Motor neuron (in vitro differentiated cells): Measurements from ENCODE around the gene AGPAT3. TPM values are rescaled to one million over a fixed set of nuclear protein-coding genes. Genes with fewer than 3 reads are reported as not detected.

Experiments used
- ATAC-seq, 8 experiments: fragments of 200-7000 bp; cut with Tn5 transposase; replicated peaks in 6 of 8; 2 replicates each; pipeline ENCODE4 v1.8.0; 2021; ENCODE audit warnings: mild to moderate bottlenecking in 8 of 8, moderate library complexity in 8 of 8
- H3K27ac ChIP-seq, 2 donors: fragments of 250-450 bp; sonication (Bioruptor Pico); 2 replicates each; pipeline ENCODE4 v1.9.0; 2021; ENCODE audit warnings: antibody characterized with exemption in 2 of 2, mild to moderate bottlenecking in 2 of 2, moderate library complexity in 1 of 2
- H3K4me1 ChIP-seq, 2 donors: fragments of 250-450 bp; sonication (Bioruptor Pico); replicated peaks in 1 of 2; 2 replicates each; pipeline ENCODE4 v1.6.1; 2021; ENCODE audit warnings: antibody characterized with exemption in 2 of 2, mild to moderate bottlenecking in 2 of 2, moderate library complexity in 1 of 2
- H3K4me3 ChIP-seq, 5 donors: fragments of 250-450 bp; sonication (Bioruptor Pico); 2 replicates each; pipeline ENCODE4 v1.9.0; 2021; ENCODE audit warnings: antibody characterized with exemption in 5 of 5, mild to moderate bottlenecking in 5 of 5, moderate library complexity in 4 of 5
- WGBS, 10 experiments: fragments of 450-650 bp; shearing (Covaris generic); methylation state at CpG; one replicate each; pipeline ENCODE4 v1.0.0; 2022; 5-methylcytosine and 5-hydroxymethylcytosine counted together
- in situ Hi-C, 9 experiments: fragments of 400-800 bp; cut with MboI; loops; one replicate each; pipeline ENCODE4 v1.15.0; 2021; ENCODE audit warnings: low sequenced_read_pairs in 9 of 9, low pct_unique_long_range_greater_than_20kb in 2 of 9; ENCODE audit not compliant: unreplicated experiment in 9 of 9
- total RNA-seq, 8 experiments: library from RNA; unstranded; fragments of 300-600 nt; gene quantifications; 2 replicates each; pipeline versions ENCODE4 v1.2.3 to v1.2.4, GENCODE V29; 2022

The AGPAT3 gene
- total RNA-seq, 8 experiments from 2014 or later, result 13.0 to 44.5 (median 16.7) TPM

- peaks cover 0 to 4% of the 10 kb centered on the region in 2 donors for H3K4me1 ChIP-seq
- H3K4me3 ChIP-seq, result no peak overlapping the region
- in situ Hi-C loops, result no loop called here
- H3K27ac ChIP-seq, result no peak overlapping the region
- ATAC-seq, result peak in 6 of 8 experiments; percentile 33 to 90 (median 80)
- WGBS, 10 experiments, result 0 to 100% (median 68%) methylated on average over 2 to 7 of the region's 8 CpGs; no CpG with 5 or more reads in 1 of the 10 experiments
These were observed 159.9 kb downstream of the AGPAT3 start for GRCh38 chr21:44024887-44025353.

- Histone ChIP-seq H3K4me3 (no peak overlapping the region), H3K4me1 (peaks cover 0 to 4% of the 10 kb centered on the region in 2 donors), H3K27ac (no peak overlapping the region)
- ATAC-seq, result no peak
- in situ Hi-C loops, result no loop called here
- 67 to 94% (median 83%) methylated on average over 1 to 8 of the region's 8 CpGs; no CpG with 5 or more reads in 3 of the 10 experiments for WGBS, 10 experiments
These were observed 162.7 kb downstream of the AGPAT3 start for GRCh38 chr21:44027607-44028286.

GRCh38 chr21:44028287-44028659 lies 163.2 kb downstream of the AGPAT3 start:
- H3K4me1 ChIP-seq, result peaks cover 0 to 4% of the 10 kb centered on the region in 2 donors
- WGBS, 10 experiments, result 50 to 100% (median 100%) methylated on average over 1 to 4 of the region's 6 CpGs; no CpG with 5 or more reads in 5 of the 10 experiments
- no peak overlapping the region for H3K4me3 ChIP-seq
- in situ Hi-C loops, result no loop called here
- no peak overlapping the region for H3K27ac ChIP-seq
- no peak for ATAC-seq

GRCh38 chr21:44029460-44030087 lies 164.6 kb downstream of the AGPAT3 start:
- ATAC-seq, result no peak
- Histone ChIP-seq H3K4me3 (no peak overlapping the region), H3K4me1 (peaks cover 0 to 4% of the 10 kb centered on the region in 2 donors), H3K27ac (no peak overlapping the region)
- 96 to 100% (median 100%) methylated on average over 1 to 5 of the region's 6 CpGs; no CpG with 5 or more reads in 3 of the 10 experiments for WGBS, 10 experiments
- in situ Hi-C loops, result no loop called here

GRCh38 chr21:44035244-44035643 lies 170.2 kb downstream of the AGPAT3 start:
- Histone ChIP-seq H3K4me3 (no peak overlapping the region), H3K27ac (no peak overlapping the region), H3K4me1 (no peaks in the 10 kb centered on the region)
- no peak for ATAC-seq
- in situ Hi-C loops, result no loop called here
- 69 to 100% (median 100%) methylated on average over 1 to 2 of the region's 4 CpGs; no CpG with 5 or more reads in 2 of the 10 experiments for WGBS, 10 experiments

Other genes starting within 250 kb of the AGPAT3 start
- 1 to 10 TPM in 6 of 8 experiments, under 1 TPM in 2; 0.71 to 2.0 (median 1.1) TPM for gene HSF2BP, start 205.7 kb upstream of the AGPAT3 start, total RNA-seq
- 10 to 100 TPM; 14.0 to 45.9 (median 23.5) TPM for gene RRP1B, start 205.7 kb upstream of the AGPAT3 start, total RNA-seq
- 10 to 100 TPM; 17.8 to 71.7 (median 41.7) TPM for gene PDXK, start 146.1 kb upstream of the AGPAT3 start, total RNA-seq
- 10 to 100 TPM; 11.8 to 41.3 (median 24.3) TPM for gene CSTB, start 88.9 kb upstream of the AGPAT3 start, total RNA-seq
- 10 to 100 TPM; 11.0 to 38.4 (median 18.3) TPM for gene RRP1, start 75.6 kb upstream of the AGPAT3 start, total RNA-seq
- 10 to 100 TPM; 10.1 to 39.8 (median 19.0) TPM for gene TRAPPC10, start 147.1 kb downstream of the AGPAT3 start, total RNA-seq
- 10 to 100 TPM in 5 of 8 experiments, 1 to 10 TPM in 2, under 1 TPM in 1; 0.81 to 22.4 (median 10.8) TPM for gene PWP2, start 242.2 kb downstream of the AGPAT3 start, total RNA-seq